Measurements from ENCODE around the gene SRP19.
"Not testable (repeated sequence)": the region's sequence is repeated elsewhere in the genome, so short reads cannot be mapped to it uniquely, and the experiment has no call there.

Gene SRP19

GRCh38 chr5:112870966-112871365 is 9.9 kb downstream of the SRP19 start:
- no peak for DNase-seq (ENCODE audit: low read depth)

- no peak for DNase-seq (ENCODE audit: low read depth)
Observed at GRCh38 chr5:112876362-112876761, 15.3 kb downstream of the SRP19 start.

- DNase-seq (ENCODE audit: low read depth): no peak
Observed at GRCh38 chr5:112878101-112878500, 17.0 kb downstream of the SRP19 start.

GRCh38 chr5:112878760-112879159 is 17.7 kb downstream of the SRP19 start:
- no peak for DNase-seq (ENCODE audit: low read depth)

GRCh38 chr5:112880219-112880964 is 19.3 kb downstream of the SRP19 start:
- DNase-seq (ENCODE audit: low read depth): no peak

- no peak for DNase-seq (ENCODE audit: low read depth)
Observed at GRCh38 chr5:112883192-112883591, 22.1 kb downstream of the SRP19 start.

GRCh38 chr5:112885001-112885400 is 23.9 kb downstream of the SRP19 start:
- DNase-seq (ENCODE audit: low read depth): no peak

- no peak for DNase-seq (ENCODE audit: low read depth)
Observed at GRCh38 chr5:112886975-112887374, 25.9 kb downstream of the SRP19 start.

GRCh38 chr5:112892066-112892465 is 31.0 kb downstream of the SRP19 start:
- not testable (repeated sequence) for DNase-seq (ENCODE audit: low read depth)

GRCh38 chr5:112892776-112893175 is 31.7 kb downstream of the SRP19 start:
- DNase-seq (ENCODE audit: low read depth): no peak

- no peak for DNase-seq (ENCODE audit: low read depth)
Observed at GRCh38 chr5:112895682-112896081, 34.6 kb downstream of the SRP19 start.

GRCh38 chr5:112902561-112902960 is 41.5 kb downstream of the SRP19 start:
- DNase-seq (ENCODE audit: low read depth): no peak

GRCh38 chr5:112904996-112905395 is 43.9 kb downstream of the SRP19 start:
- DNase-seq (ENCODE audit: low read depth): not testable (repeated sequence)

- DNase-seq (ENCODE audit: low read depth): no peak
Observed at GRCh38 chr5:112906637-112907036, 45.5 kb downstream of the SRP19 start.

- no peak for DNase-seq (ENCODE audit: low read depth)
Observed at GRCh38 chr5:112907166-112907631, 46.1 kb downstream of the SRP19 start.

GRCh38 chr5:112908854-112909253 is 47.8 kb downstream of the SRP19 start:
- DNase-seq (ENCODE audit: low read depth): no peak

GRCh38 chr5:112910529-112910928 is 49.4 kb downstream of the SRP19 start:
- no peak for DNase-seq (ENCODE audit: low read depth)

- DNase-seq (ENCODE audit: low read depth): no peak
Observed at GRCh38 chr5:112914584-112914983, 53.5 kb downstream of the SRP19 start.

GRCh38 chr5:112915831-112916230 is 54.7 kb downstream of the SRP19 start:
- DNase-seq (ENCODE audit: low read depth): no peak

GRCh38 chr5:112917453-112917995 is 56.4 kb downstream of the SRP19 start:
- no peak for DNase-seq (ENCODE audit: low read depth)

- DNase-seq (ENCODE audit: low read depth): no peak
Observed at GRCh38 chr5:112918136-112918535, 57.0 kb downstream of the SRP19 start.

- DNase-seq (ENCODE audit: low read depth): no peak
Observed at GRCh38 chr5:112918679-112919078, 57.6 kb downstream of the SRP19 start.
